IPS DF 19.7 (cell line): ENCODE measurements around the gene EFNA4.

Source experiments
- DNase-seq: peaks from one replicate; pipeline ENCODE4 v3.0.0-alpha.2; 2013; ENCODE audit warnings: low read depth, low spot score

Gene EFNA4

DNA sequence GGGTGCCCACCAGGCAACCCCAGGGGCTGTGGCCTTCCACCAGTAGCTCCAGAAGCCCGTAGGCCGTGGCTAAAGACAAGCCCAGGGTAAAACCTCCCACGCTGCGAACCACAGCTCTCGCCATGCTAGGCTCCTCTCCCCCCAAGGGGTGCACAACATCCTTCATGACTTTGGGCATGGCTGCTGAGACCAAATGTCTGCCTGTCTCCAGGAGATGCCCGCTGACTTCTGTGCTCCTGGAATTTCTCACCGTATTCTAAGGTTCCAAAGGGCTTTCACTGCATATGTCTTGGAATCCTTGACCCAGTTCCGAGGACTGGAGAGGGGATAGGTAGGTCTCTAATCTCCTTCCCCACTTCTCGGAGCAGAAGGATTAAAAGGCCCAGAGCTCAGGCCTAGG lies 30.0 kb upstream of the EFNA4 start, which contains the start of the genes DCST1 and DCST2:
Gene DCST1, plus strand, starts transcription at position 301 of the 400 bp plus-strand sequence. CDS start 213 bp downstream, outside the sequence.
Gene DCST2, minus strand, starts transcription at position 258 of the 400 bp plus-strand sequence. Its CDS starts 80 bp downstream, at position 178.
- DNase-seq, result no peak

DNA sequence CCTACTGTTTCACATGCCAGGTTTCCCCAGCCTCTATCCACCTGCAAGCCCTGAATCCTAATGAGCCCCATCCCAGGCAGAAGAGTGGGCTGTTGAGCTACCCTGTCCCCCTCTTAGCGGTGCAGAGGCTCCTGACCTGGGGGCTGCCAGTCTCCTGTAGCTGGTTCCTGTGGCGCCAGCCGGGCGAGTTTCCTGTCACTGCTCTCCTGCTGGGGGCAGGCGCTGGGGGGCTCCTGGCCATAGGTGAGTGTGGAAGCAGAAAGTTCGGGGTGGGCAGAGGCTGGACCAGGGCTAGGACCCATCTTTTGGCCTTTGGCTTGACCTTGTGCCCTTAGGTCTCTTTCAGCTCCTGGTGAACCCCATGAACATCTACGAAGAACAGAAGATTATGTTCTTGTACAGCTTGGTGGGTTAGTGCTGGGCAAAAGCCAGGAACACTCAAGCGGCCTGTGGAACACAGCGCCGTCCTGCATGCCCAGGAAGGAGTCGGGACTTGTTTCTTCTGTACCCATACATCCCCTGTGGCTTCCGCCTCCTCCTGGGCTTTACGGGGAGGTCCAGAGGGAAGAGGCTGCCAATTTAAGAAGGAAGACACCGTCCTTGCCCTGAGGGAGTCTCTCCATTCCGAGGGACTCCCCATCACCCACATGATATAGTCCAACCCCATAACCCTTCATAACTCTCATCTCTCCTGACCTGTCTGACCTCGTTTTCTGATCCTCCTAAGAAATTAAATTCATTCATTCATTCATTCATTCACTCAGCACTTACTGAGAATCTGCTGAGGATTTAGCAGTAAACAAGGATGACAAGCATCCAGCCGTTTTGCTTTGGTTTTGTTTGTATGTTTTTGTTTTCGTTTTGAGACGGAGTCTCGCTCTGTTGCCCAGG lies 29.0 kb upstream of the EFNA4 start:
- DNase-seq, result no peak

GRCh38 chr1:155035936-155036335 lies 27.6 kb upstream of the EFNA4 start:
- DNase-seq, result no peak

GRCh38 chr1:155037043-155037442 lies 26.5 kb upstream of the EFNA4 start:
- no peak for DNase-seq

DNA sequence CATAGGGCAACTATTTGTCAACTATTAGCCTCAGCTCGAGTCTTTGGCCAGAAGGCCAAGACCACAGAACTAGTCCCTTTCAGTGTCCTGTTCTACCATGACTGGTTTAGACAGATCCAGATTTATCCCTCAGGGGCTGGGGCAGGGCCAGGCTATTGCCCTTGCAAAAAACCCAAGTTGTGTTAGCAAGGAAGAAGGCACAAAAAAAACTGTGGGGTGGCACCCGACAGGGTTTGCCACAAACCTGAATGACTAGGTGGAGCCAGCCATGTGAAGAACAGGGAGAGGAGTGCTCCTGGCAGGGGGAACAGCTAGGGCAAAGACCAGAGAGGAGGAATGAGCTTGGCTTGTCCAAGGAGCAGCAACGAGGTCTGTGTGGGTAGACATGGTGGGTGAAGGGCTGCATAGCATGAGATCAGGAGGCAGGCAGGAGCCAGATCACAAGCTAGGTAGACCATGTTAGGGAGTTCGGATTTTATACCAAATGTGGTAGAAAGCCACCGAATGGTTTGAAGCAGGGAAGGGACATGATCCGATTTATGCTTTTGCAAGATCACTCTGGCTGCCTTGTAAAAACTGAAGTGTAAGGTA lies 25.6 kb upstream of the EFNA4 start:
- no peak for DNase-seq

DNA sequence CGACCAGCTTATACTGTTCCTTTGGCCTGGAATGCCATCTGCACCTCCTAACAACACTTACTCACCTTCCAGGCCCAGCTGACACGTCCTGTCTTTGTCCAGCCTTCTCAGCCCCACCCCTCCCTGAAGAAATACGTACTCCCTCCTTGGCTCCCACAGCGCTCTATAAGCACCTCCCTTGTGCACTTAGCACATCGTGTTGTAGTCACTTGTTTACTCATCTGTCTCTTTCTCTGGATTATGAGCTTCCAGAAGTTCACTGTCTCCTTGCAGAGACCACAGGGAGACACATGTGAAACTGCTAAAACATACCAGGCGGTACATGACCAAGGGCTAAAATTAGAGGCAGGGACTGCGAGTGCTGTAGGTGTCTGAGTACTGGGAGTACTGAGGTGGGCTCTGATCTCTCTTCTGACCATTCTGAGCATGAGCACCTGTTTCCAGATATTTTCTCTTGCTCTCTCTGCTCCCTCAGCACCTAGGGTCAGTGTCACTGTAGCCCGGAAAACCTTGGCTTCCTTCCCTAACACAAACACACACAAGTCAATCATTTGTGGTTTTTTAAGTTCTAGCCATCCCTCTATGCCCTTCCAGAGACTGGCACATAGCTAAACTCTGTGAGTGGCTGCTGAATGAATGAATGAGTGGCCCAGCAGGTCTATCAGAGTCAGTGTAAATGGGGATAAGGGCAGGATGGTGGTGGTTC lies 24.8 kb upstream of the EFNA4 start:
- DNase-seq, result no peak

- DNase-seq, result no peak
These were observed 24.3 kb upstream of the EFNA4 start for GRCh38 chr1:155039308-155039669.

DNA sequence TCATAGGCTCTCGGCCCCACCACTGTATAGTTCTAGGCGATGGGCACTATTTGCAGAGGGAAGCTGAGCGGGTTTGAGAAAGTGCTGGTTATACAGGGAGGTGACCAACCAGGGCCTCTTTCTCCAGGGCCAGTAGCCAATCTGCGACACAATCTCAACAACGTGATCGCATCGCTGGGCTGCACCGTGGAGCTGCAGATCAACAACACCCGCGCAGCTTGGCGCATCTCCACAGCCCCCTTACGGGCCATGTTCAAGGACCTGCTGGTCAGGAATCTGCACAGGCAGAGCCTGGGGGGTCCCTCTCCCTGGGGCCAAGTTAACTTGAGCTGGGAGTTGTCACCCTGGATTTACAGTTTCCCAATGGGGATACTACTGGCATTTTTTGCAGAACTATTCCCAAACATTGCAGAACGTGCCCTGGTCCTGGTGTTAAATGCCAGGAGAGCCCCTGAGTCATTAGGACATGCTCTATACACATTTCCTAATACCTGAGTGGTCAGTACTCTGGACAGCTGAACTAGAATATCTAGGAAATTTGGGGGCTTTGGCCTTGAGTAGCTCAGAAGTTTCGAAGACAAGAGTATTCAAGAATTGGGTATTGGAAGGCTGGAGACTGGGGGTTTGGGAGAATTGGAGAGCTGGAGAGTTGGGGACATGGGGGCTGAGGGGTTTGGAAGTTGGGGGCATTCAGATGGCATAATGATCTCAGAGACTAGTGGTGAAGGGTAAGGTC lies 23.0 kb upstream of the EFNA4 start:
- no peak for DNase-seq

DNA sequence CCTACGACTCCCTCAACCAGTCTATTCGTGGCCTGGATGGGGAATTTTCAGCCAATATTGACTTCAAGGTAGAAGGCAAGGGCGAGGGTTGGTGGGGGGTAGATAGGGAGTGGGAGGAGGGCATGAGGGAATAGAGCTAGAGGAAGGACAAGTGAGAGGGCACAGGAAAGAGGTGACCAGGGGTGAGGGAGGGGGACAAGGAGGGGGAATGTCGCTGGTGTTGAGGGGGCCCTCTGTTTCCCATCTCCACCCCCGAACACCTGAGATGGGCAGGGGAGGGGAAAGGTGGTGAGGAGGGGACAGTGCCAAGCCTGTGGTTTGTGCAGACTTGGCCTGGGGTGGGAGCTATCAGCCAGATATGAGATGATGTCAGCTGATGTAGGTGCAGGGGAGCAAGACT lies 20.8 kb upstream of the EFNA4 start:
- no peak for DNase-seq

- DNase-seq, result no peak
These were observed 20.2 kb upstream of the EFNA4 start for GRCh38 chr1:155043301-155043702.

GRCh38 chr1:155043793-155044192 lies 19.7 kb upstream of the EFNA4 start:
- no peak for DNase-seq

DNA sequence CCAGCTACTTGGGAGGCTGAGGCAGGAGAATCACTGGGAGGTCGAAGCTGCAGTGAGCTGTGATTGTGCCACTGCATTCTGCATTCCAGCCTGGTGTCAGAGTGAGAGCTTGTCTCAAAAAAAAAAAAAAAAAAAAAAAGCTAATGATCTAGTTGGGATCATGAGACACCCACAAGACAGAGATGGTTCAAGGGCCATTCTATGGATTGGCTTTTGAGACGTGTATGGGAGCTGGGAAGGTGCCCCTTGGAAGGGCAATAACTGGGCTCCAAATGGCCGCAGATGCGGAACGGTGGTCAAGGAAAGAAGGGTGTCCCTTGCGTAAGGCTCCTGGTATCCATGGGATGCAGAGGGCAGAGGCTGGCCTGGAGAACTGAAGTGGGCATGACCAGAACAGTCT lies 19.2 kb upstream of the EFNA4 start:
- no peak for DNase-seq

- DNase-seq, result no peak
These were observed 18.5 kb upstream of the EFNA4 start for GRCh38 chr1:155044812-155045657.

- no peak for DNase-seq
These were observed 14.8 kb upstream of the EFNA4 start for GRCh38 chr1:155048449-155049334.

GRCh38 chr1:155049651-155050559 lies 13.6 kb upstream of the EFNA4 start:
- DNase-seq, result no peak

- no peak for DNase-seq
These were observed 12.8 kb upstream of the EFNA4 start, which contains the start of gene ADAM15 for GRCh38 chr1:155050560-155051341. ADAM15 (plus strand) TSS chr1:155051316; CDS start chr1:155051387, 71 bp downstream.

DNA sequence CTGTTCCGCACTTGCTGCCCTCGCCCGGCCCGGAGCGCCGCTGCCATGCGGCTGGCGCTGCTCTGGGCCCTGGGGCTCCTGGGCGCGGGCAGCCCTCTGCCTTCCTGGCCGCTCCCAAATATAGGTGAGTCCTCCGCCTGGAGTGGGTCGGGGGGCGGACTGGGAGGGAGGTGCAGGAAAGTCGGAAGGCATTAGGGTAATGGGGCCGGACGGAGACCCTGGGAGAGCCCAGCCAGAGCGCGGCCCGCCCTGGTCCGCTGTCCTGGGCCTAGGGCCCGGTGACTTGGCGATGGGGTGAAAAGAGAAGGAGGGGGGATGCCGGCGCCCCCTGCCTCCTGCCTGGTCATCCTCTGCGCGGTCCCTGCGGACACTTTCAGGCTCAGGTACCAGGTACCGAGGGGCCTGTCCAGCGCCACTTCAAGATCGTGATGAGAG lies 12.2 kb upstream of the EFNA4 start:
- DNase-seq, result no peak
